SU-DHL-6 (cell line): Measurements from ENCODE around the gene DCTN3.
A peak's percentile ranks its signal among the peaks of the same experiment; 100 is the strongest.

Experiments used
- H2AFZ ChIP-seq: fragments of 200-600 bp; sonication (generic); 2 replicates; pipeline ENCODE4 v1.6.1; 2014; ENCODE audit warnings: low read depth, mild to moderate bottlenecking, moderate library complexity, mixed read lengths, antibody characterized with exemption, low read length; ENCODE audit not compliant: severe bottlenecking
- H3F3A ChIP-seq: fragments of 200-600 bp; shearing (Covaris generic); 2 replicates; pipeline ENCODE4 v1.6.0; 2016; ENCODE audit warnings: antibody characterized with exemption, mild to moderate bottlenecking; ENCODE audit not compliant: insufficient read depth
- H3K27ac ChIP-seq: fragments of 200-600 bp; sonication (generic); 2 replicates; pipeline ENCODE4 v1.5.1; 2016; ENCODE audit warnings: low read depth, mild to moderate bottlenecking, low read length, moderate library complexity, mixed read lengths
- H3K27me3 ChIP-seq: fragments of 200-600 bp; sonication (generic), shearing (Covaris generic); 2 replicates; pipeline ENCODE4 v1.6.0; 2014; ENCODE audit warnings: mild to moderate bottlenecking, low read length
- H3K36me3 ChIP-seq: fragments of 200-600 bp; sonication (generic); 2 replicates; pipeline ENCODE4 v1.6.1; 2014; ENCODE audit warnings: mild to moderate bottlenecking, low read length, mixed read lengths
- H3K4me2 ChIP-seq: fragments of 300-600, 200-600 bp; shearing (Covaris generic), sonication (generic); 2 replicates; pipeline ENCODE4 v1.6.0; 2014; ENCODE audit warnings: low read length, low read depth, mild to moderate bottlenecking; ENCODE audit not compliant: poor library complexity, severe bottlenecking
- H3K4me3 ChIP-seq: fragments of 200-600 bp; sonication (generic); 2 replicates; pipeline ENCODE4 v1.5.1; 2014; ENCODE audit warnings: antibody characterized with exemption, low read length, mild to moderate bottlenecking, mixed read lengths; ENCODE audit not compliant: insufficient read depth, poor library complexity, severe bottlenecking
- H3K79me2 ChIP-seq: fragments of 200-600 bp; sonication (generic); 2 replicates; pipeline ENCODE4 v1.6.1; 2014; ENCODE audit warnings: mild to moderate bottlenecking, low read length, moderate library complexity; ENCODE audit not compliant: insufficient read depth
- H3K9ac ChIP-seq: fragments of 200-600 bp; sonication (generic); 2 replicates; pipeline ENCODE4 v1.7.0; 2014; ENCODE audit warnings: mild to moderate bottlenecking, low read length
- H3K9me2 ChIP-seq: fragments of 200-600 bp; sonication (generic); replicated peaks from 2 replicates; pipeline ENCODE4 v1.6.1; 2014; ENCODE audit warnings: low read length; ENCODE audit not compliant: insufficient read depth
- H3K9me3 ChIP-seq: fragments of 200-600 bp; sonication (generic); 2 replicates; pipeline ENCODE4 v1.6.1; 2014; ENCODE audit warnings: low read length, mixed read lengths; ENCODE audit not compliant: insufficient read depth
- H4K20me1 ChIP-seq: fragments of 200-600 bp; sonication (generic); 2 replicates; pipeline ENCODE4 v1.6.1; 2014; ENCODE audit warnings: low read depth, mild to moderate bottlenecking, antibody characterized with exemption, low read length, moderate library complexity, mixed read lengths
- CTCF ChIP-seq: fragments of 200-600 bp; sonication (generic); IDR thresholded peaks from one replicate; pipeline ENCODE4 v1.5.1; 2017; ENCODE audit warnings: antibody characterized with exemption, mild to moderate bottlenecking, low read length, moderate library complexity; ENCODE audit not compliant: insufficient read depth, poor library complexity, severe bottlenecking
- EZH2phosphoT487 ChIP-seq: fragments of 200-600 bp; sonication (generic), shearing (Covaris generic); conservative IDR thresholded peaks from 2 replicates; pipeline ENCODE4 v1.6.1; 2018; ENCODE audit warnings: mild to moderate bottlenecking, antibody characterized with exemption, low read length, moderate library complexity, mixed read lengths

Gene DCTN3

GRCh38 chr9:34638138-34638445 lies 17.8 kb upstream of the DCTN3 start:
- peak overlapping the region; percentile 68 for H3K4me3 ChIP-seq
- H3K79me2 ChIP-seq = peaks cover 26% of the 10 kb centered on the region
- H2AFZ ChIP-seq = peak overlapping the region; percentile 60
- H3K9ac ChIP-seq = peak overlapping the region; percentile 84
- TF ChIP-seq EZH2phosphoT487 (no peak), CTCF (no peak)
- H3K27ac ChIP-seq = peak overlapping the region; percentile 53; the same call in 1 of the 2 replicates
- 0 out of 2 replicates have a peak, but pooled peaks cover 5% of the 10 kb centered on the region for H3K36me3 ChIP-seq
- H3K9me2 ChIP-seq = no peaks in the 10 kb centered on the region
- no peaks in the 10 kb centered on the region for H4K20me1 ChIP-seq
- no peaks in the 10 kb centered on the region for H3K9me3 ChIP-seq
- H3K4me2 ChIP-seq = peak overlapping the region; percentile 65
- H3F3A ChIP-seq = peaks cover 21% of the 10 kb centered on the region
- no peaks in the 10 kb centered on the region for H3K27me3 ChIP-seq

- peak within 1 kb of the TSS; percentile 65 for H3K4me2 ChIP-seq
- peaks cover 21% of the 10 kb centered on the region for H3F3A ChIP-seq
- H3K9me2 ChIP-seq = no peaks in the 10 kb centered on the region
- no peaks in the 10 kb centered on the region for H3K9me3 ChIP-seq
- peaks cover 26% of the 10 kb centered on the region for H3K79me2 ChIP-seq
- no peaks in the 10 kb centered on the region for H3K27me3 ChIP-seq
- TF ChIP-seq CTCF (no peak), EZH2phosphoT487 (no peak)
- 0 out of 2 replicates have a peak, but pooled peaks cover 5% of the 10 kb centered on the region for H3K36me3 ChIP-seq
- H3K9ac ChIP-seq = peak within 1 kb of the TSS; percentile 84
- H3K4me3 ChIP-seq = peak within 1 kb of the TSS; percentile 68
- H3K27ac ChIP-seq = peak within 1 kb of the TSS; percentile 53
- H4K20me1 ChIP-seq = no peaks in the 10 kb centered on the region
- peak within 1 kb of the TSS; percentile 60 for H2AFZ ChIP-seq
Observed at GRCh38 chr9:34637356-34638137, 17.3 kb upstream of the DCTN3 start, which contains the start of gene SIGMAR1. TSS of gene SIGMAR1 (minus strand) at chr9:34637787. CDS start at chr9:34637697, 90 bp downstream.

GRCh38 chr9:34636791-34637355 lies 16.6 kb upstream of the DCTN3 start:
- H3K27me3 ChIP-seq = no peaks in the 10 kb centered on the region
- peak overlapping the region; percentile 68 for H3K4me3 ChIP-seq
- peak overlapping the region; percentile 65 for H3K4me2 ChIP-seq
- peaks cover 26% of the 10 kb centered on the region for H3K79me2 ChIP-seq
- H3K9me2 ChIP-seq = no peaks in the 10 kb centered on the region
- peak overlapping the region; percentile 84 for H3K9ac ChIP-seq
- H3F3A ChIP-seq = peaks cover 23% of the 10 kb centered on the region
- H4K20me1 ChIP-seq = no peaks in the 10 kb centered on the region
- H2AFZ ChIP-seq = peak overlapping the region; percentile 60
- no peaks in the 10 kb centered on the region for H3K9me3 ChIP-seq
- 0 out of 2 replicates have a peak, but pooled peaks cover 5% of the 10 kb centered on the region for H3K36me3 ChIP-seq
- TF ChIP-seq CTCF = no peak
- H3K27ac ChIP-seq = peak overlapping the region; percentile 53
